ENCODE measurements around the gene CDH4. TPM values are rescaled to one million over a fixed set of nuclear protein-coding genes. Genes with fewer than 3 reads are reported as not detected.
"Not testable (repeated sequence)": the region's sequence is repeated elsewhere in the genome, so short reads cannot be mapped to it uniquely, and the experiment has no call there.

CDH4 gene
- total RNA-seq, 4 donors from 2014 or later, result 0.13 to 0.38 (median 0.21) TPM; not detected in 1

- intact Hi-C loops (cut with DNase I), result no loop called here
- no peaks in the 10 kb centered on the region for H3K9me3 ChIP-seq
- H3K27ac ChIP-seq, result no peak overlapping the region
- 82 to 84% methylated on average over 12 to 24 of the region's 29 CpGs for WGBS, 2 donors
- DNase-seq, result no peak
- TF ChIP-seq POLR2A (IDR thresholded peaks at IDR 0.05), result no peak
- TF ChIP-seq CTCF (IDR thresholded peaks at IDR 0.05), result no peak
- H3K27me3 ChIP-seq, result peaks cover 0 to 30% (median 0%) of the 10 kb centered on the region in 4 donors
- H3K4me1 ChIP-seq, result no peaks in the 10 kb centered on the region
- no peaks in the 10 kb centered on the region for H3K36me3 ChIP-seq
- no peak overlapping the region for H3K4me3 ChIP-seq
These were observed 600.4 kb downstream of the CDH4 start for GRCh38 chr20:61852268-61853072.

GRCh38 chr20:61853073-61854005 is 601.3 kb downstream of the CDH4 start:
- TF ChIP-seq CTCF (IDR thresholded peaks at IDR 0.05), result no peak
- no peak for TF ChIP-seq POLR2A (IDR thresholded peaks at IDR 0.05)
- no peak for DNase-seq
- peaks cover 0 to 27% (median 0%) of the 10 kb centered on the region in 4 donors for H3K27me3 ChIP-seq
- WGBS, 2 donors, result 80 to 93% methylated on average over 10 to 13 of the region's 24 CpGs
- no peak overlapping the region for H3K4me3 ChIP-seq
- H3K9me3 ChIP-seq, result no peaks in the 10 kb centered on the region
- no peaks in the 10 kb centered on the region for H3K4me1 ChIP-seq
- H3K27ac ChIP-seq, result no peak overlapping the region
- intact Hi-C loops (cut with DNase I), result no loop called here
- H3K36me3 ChIP-seq, result no peaks in the 10 kb centered on the region

- intact Hi-C loops (cut with DNase I), result not testable (repeated sequence)
These were observed 602.5 kb downstream of the CDH4 start for GRCh38 chr20:61854538-61854937.

GRCh38 chr20:61855286-61855685 is 603.2 kb downstream of the CDH4 start:
- intact Hi-C loops (cut with DNase I), result no loop called here
- Histone ChIP-seq H3K36me3 (no peaks in the 10 kb centered on the region), H3K4me3 (no peak overlapping the region), H3K27me3 (peaks cover 0 to 24% (median 0%) of the 10 kb centered on the region in 4 donors), H3K4me1 (no peaks in the 10 kb centered on the region), H3K27ac (no peak overlapping the region), H3K9me3 (no peaks in the 10 kb centered on the region)
- WGBS, 2 donors, result 65 to 86% methylated on average over 4 to 8 of the region's 8 CpGs
- TF ChIP-seq CTCF (IDR thresholded peaks at IDR 0.05) (no peak), POLR2A (IDR thresholded peaks at IDR 0.05) (no peak)
- DNase-seq, result no peak

More at GRCh38 chr20:61854538-61854937, 602.5 kb downstream of the CDH4 start:
- H3K27me3 ChIP-seq, result peaks cover 0 to 27% (median 0%) of the 10 kb centered on the region in 4 donors
- H3K36me3 ChIP-seq, DNase-seq, H3K4me1 ChIP-seq, H3K9me3 ChIP-seq, H3K27ac ChIP-seq, H3K4me3 ChIP-seq: not testable (repeated sequence)
- 67% methylated on average over 1 of the region's 4 CpGs; no CpG with 5 or more reads in 1 of the 2 donors for WGBS, 2 donors

- H3K36me3 ChIP-seq, result no peaks in the 10 kb centered on the region
- H3K9me3 ChIP-seq, result no peaks in the 10 kb centered on the region
- peaks cover 0 to 8% (median 0%) of the 10 kb centered on the region in 4 donors for H3K27me3 ChIP-seq
- H3K27ac ChIP-seq, result no peak overlapping the region
- no peak for DNase-seq
- intact Hi-C loops (cut with DNase I), result no loop called here
- TF ChIP-seq POLR2A (IDR thresholded peaks at IDR 0.05) (no peak), CTCF (IDR thresholded peaks at IDR 0.05) (no peak)
- 62 to 79% methylated on average over 6 to 11 of the region's 31 CpGs for WGBS, 2 donors
- H3K4me3 ChIP-seq, result no peak overlapping the region
- H3K4me1 ChIP-seq, result no peaks in the 10 kb centered on the region
These were observed 604.8 kb downstream of the CDH4 start for GRCh38 chr20:61856626-61857413.
